Adrenal gland (tissue), 5 donors: ENCODE results near the gene ABCG1.

Experiments
- POLR2A ChIP-seq, 2 donors: fragments of 450-650 bp; IDR thresholded peaks; one replicate each; pipeline ENCODE4 v1.6.1; 2017; ENCODE audit warnings: antibody characterized with exemption in 2 of 2, mild to moderate bottlenecking in 2 of 2, moderate library complexity in 1 of 2
- TF ChIP-seq, protein P1 (sequence below), 6 experiments: fragments of 450-650 bp in 4 of 6; fragments of 200-600 bp in 2 of 6; sonication (generic) in 1 of 6; IDR thresholded peaks; 1 replicate in 5 of 6; 2 replicates in 1 of 6; pipeline versions ENCODE4 v1.5.1 to v1.8.0; 2016 to 2021; ENCODE audit warnings: antibody characterized with exemption in 6 of 6, mild to moderate bottlenecking in 2 of 6, moderate library complexity in 1 of 6
- donor health status: DM: no; HTN: no; CAD: no.

DNA sequence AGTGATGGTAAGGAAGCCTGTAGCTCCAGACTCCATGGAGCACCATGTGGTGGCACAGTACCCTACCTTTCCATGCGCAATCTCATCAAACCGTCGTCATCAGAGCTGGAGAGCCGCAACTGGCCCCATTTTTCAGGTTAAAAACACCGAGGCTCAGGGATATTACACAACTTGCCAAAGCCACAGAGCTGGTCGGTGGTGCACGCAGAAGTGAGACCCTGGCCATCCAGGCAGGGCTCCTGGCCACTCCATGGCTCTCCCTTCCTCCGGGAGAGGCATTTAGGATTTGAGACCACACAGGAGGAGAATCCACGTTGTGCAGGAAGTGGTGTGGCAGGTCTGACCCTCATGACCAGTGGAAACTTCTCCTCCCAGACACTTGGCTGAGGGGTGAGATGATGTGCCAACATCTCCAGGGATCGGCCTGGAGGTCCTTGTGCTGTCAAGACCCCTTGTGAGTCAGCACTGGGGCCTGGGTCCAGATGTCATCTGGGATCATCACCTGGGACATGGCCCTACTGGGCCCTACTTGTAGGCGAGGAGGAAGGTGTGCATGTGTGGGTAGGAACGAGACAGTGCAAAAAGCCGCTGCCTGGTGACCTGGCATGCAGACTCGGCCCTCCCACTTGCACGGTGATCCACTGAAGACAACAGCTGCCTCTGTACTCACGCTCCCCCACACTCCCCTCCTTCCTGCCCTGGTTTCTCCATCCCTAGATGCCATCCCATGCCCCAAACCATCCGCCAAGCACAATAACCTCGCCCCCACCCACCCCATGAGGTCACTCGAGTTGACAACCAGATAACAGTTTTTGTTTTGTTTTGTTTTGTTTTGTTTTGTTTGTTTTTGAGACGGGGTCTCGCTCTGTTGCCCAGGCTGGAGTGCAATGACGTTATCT lies 85.9 kb downstream of the ABCG1 start:
- TF ChIP-seq, protein P1, sequence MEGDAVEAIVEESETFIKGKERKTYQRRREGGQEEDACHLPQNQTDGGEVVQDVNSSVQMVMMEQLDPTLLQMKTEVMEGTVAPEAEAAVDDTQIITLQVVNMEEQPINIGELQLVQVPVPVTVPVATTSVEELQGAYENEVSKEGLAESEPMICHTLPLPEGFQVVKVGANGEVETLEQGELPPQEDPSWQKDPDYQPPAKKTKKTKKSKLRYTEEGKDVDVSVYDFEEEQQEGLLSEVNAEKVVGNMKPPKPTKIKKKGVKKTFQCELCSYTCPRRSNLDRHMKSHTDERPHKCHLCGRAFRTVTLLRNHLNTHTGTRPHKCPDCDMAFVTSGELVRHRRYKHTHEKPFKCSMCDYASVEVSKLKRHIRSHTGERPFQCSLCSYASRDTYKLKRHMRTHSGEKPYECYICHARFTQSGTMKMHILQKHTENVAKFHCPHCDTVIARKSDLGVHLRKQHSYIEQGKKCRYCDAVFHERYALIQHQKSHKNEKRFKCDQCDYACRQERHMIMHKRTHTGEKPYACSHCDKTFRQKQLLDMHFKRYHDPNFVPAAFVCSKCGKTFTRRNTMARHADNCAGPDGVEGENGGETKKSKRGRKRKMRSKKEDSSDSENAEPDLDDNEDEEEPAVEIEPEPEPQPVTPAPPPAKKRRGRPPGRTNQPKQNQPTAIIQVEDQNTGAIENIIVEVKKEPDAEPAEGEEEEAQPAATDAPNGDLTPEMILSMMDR (IDR thresholded peaks at IDR 0.05): no peak
- TF ChIP-seq POLR2A (IDR thresholded peaks at IDR 0.05): no peak
